Uterus (tissue), 4 donors: ENCODE measurements around the gene GSK3B. TPM values are rescaled to one million over a fixed set of nuclear protein-coding genes. Genes with fewer than 3 reads are reported as not detected.

Experiments
- DNase-seq, 2 donors: peaks; one replicate each; pipeline ENCODE4 v3.0.0-alpha.2; 2019 to 2020
- H3K27ac ChIP-seq, 2 donors: fragments of 200-600 bp; sonication (generic); 1 replicate in 1 of 2; 2 replicates in 1 of 2; pipeline ENCODE4 v1.5.1; 2016 to 2018
- H3K27me3 ChIP-seq, 2 donors: fragments of 200-600 bp; sonication (generic); one replicate each; pipeline ENCODE4 v1.5.1; 2018 to 2019; ENCODE audit warnings: control low read depth in 1 of 2
- H3K36me3 ChIP-seq, 2 donors: fragments of 200-600 bp; sonication (generic); one replicate each; pipeline ENCODE4 v1.5.1; 2019; ENCODE audit warnings: control low read depth in 1 of 2
- H3K4me1 ChIP-seq, 2 donors: fragments of 200-600 bp; sonication (generic); one replicate each; pipeline ENCODE4 v1.5.1; 2018 to 2019; ENCODE audit warnings: control low read depth in 1 of 2
- H3K4me3 ChIP-seq, 2 donors: fragments of 200-600 bp; sonication (generic); 1 replicate in 1 of 2; 2 replicates in 1 of 2; pipeline ENCODE4 v1.5.1; 2018 to 2019; ENCODE audit warnings: mild to moderate bottlenecking in 1 of 2
- H3K9me3 ChIP-seq, 2 donors: fragments of 200-600 bp; sonication (generic); one replicate each; pipeline ENCODE4 v1.5.1; 2019; ENCODE audit warnings: control low read depth in 1 of 2
- CTCF ChIP-seq, 4 experiments: fragments of 200-600 bp in 2 of 4; fragments of 450-650 bp in 2 of 4; sonication (generic) in 2 of 4; IDR thresholded peaks; one replicate each; pipeline ENCODE4 v1.5.1; 2016 to 2019; ENCODE audit warnings: antibody characterized with exemption in 4 of 4, mild to moderate bottlenecking in 2 of 4, moderate library complexity in 1 of 4
- POLR2A ChIP-seq, 2 donors: fragments of 450-650 bp; IDR thresholded peaks; one replicate each; pipeline ENCODE4 v1.6.1; 2016; ENCODE audit warnings: antibody characterized with exemption in 2 of 2, mild to moderate bottlenecking in 1 of 2, moderate library complexity in 1 of 2
- intact Hi-C: fragments of 100-400 bp; cut with DNase I; formaldehyde crosslinking; loops from one replicate; pipeline ENCODE4 v1.15.1; 2023; ENCODE audit warnings: low total_unique reads
- total RNA-seq, 4 donors: library from RNA; depleted of rRNA in 3 of 4; stranded (reverse); fragments of >200 nt in 3 of 4; gene quantifications; one replicate each; pipeline versions ENCODE4 v1.1.0 to v1.2.4, GENCODE V29; 2014 to 2023
- donor health status: DM: yes; HTN: yes; CAD: no.

The GSK3B gene
- total RNA-seq, 4 donors from 2014 or later = 13.5 to 53.8 (median 31.3) TPM

- no peak for TF ChIP-seq CTCF (IDR thresholded peaks at IDR 0.05)
- TF ChIP-seq POLR2A (IDR thresholded peaks at IDR 0.05) = no peak
- Histone ChIP-seq H3K36me3 (no peaks in the 10 kb centered on the region), H3K27me3 (no peaks in the 10 kb centered on the region), H3K4me1 (no peaks in the 10 kb centered on the region), H3K9me3 (no peaks in the 10 kb centered on the region), H3K4me3 (no peak overlapping the region), H3K27ac (no peak overlapping the region)
- no peak for DNase-seq
- intact Hi-C loops = no loop called here
Measured at GRCh38 chr3:119831941-119832371, 262.3 kb downstream of the GSK3B start.

DNA sequence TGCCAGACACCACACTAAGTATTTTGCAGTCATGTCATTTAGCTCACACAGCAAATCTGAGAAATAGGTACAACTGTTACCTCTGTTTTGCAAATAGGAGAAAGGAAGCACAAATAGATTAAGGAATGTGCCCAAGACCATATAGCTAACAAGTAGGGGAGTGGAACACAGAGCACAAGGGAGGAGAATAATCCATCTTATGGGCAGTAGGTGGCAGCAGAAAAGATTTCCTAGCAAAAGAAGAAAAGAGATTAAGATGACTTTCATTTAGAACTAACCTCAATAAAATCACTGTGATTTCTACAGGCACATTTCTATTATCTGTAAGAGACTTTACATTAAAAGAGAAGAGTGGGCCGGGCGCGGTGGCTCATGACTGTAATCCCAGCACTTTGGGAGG, 263.2 kb downstream of the GSK3B start:
- no peak for TF ChIP-seq POLR2A (IDR thresholded peaks at IDR 0.05)
- TF ChIP-seq CTCF (IDR thresholded peaks at IDR 0.05) = no peak
- no peak overlapping the region for H3K4me3 ChIP-seq
- H3K27ac ChIP-seq = no peak overlapping the region
- intact Hi-C loops = no loop called here
- H3K4me1 ChIP-seq = no peaks in the 10 kb centered on the region
- no peaks in the 10 kb centered on the region for H3K36me3 ChIP-seq
- no peaks in the 10 kb centered on the region for H3K9me3 ChIP-seq
- no peak for DNase-seq
- no peaks in the 10 kb centered on the region for H3K27me3 ChIP-seq

DNA sequence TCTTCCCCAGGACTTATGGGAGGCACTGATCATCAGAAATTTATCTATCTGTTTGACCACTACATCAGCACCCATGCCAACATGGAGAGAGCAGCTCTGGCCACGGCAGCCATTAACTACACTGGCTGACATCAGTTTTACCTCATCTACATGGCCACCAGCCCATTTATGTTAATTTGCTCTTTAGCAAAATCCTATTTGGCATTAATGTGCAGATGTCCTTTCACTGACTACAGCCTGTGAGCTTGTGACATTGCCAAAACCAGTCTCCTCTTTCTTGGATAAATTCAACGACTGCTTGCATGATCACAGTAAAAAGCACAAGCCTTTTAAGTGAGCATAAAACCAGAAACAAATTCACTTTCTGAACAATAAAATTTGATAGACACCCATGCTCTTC, 264.8 kb downstream of the GSK3B start:
- H3K36me3 ChIP-seq = no peaks in the 10 kb centered on the region
- no peak for DNase-seq
- no peaks in the 10 kb centered on the region for H3K9me3 ChIP-seq
- TF ChIP-seq CTCF (IDR thresholded peaks at IDR 0.05) = no peak
- no peak for TF ChIP-seq POLR2A (IDR thresholded peaks at IDR 0.05)
- no peaks in the 10 kb centered on the region for H3K4me1 ChIP-seq
- no peak overlapping the region for H3K27ac ChIP-seq
- H3K27me3 ChIP-seq = no peaks in the 10 kb centered on the region
- intact Hi-C loops = no loop called here
- H3K4me3 ChIP-seq = no peak overlapping the region

DNA sequence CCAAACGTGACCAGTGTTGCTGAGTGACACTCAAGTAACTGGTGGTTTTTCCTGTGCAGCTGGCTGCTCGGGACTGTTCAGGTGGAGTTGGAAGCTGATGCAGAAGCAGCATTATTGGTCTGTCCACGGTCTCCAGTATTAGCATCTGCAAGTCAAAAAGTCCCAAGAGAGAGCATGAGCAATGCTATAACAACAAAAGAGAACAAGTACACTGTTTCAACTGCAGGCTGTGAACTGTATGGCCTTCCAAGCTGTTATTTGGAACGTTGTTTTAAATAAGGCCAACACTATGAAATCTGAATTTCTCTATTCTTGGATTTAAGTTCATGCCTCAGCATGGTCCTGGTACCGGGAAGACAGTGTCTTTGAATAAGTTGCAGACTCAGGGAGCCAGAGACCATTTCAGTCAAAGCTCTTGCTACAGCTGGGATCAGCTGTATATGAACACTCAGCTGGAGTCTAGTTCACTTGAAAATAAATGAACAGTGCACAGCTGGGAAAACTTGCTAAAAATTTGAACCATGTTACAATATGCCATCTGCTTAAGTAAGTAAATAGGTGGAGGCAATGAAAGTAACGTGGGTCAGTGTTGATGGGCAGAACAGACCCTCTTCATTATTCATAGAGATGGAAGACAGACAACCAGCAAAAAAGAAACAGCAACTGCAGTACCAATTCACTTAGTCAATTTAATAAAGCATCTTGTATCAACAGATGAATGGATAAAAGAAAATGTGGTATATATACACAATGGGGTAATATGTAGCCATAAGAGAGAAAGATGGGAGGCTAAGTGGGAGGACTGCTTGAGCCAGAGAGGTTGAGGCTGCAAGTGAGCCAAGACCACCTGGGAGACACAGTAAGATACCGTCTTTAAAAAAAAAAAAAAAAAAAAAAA, 267.3 kb downstream of the GSK3B start:
- Histone ChIP-seq H3K9me3 (no peaks in the 10 kb centered on the region), H3K4me1 (no peaks in the 10 kb centered on the region), H3K27ac (no peak overlapping the region), H3K4me3 (no peak overlapping the region), H3K27me3 (no peaks in the 10 kb centered on the region), H3K36me3 (no peaks in the 10 kb centered on the region)
- no peak for DNase-seq
- TF ChIP-seq POLR2A (IDR thresholded peaks at IDR 0.05) = no peak
- TF ChIP-seq CTCF (IDR thresholded peaks at IDR 0.05) = no peak
- intact Hi-C loops = no loop called here

DNA sequence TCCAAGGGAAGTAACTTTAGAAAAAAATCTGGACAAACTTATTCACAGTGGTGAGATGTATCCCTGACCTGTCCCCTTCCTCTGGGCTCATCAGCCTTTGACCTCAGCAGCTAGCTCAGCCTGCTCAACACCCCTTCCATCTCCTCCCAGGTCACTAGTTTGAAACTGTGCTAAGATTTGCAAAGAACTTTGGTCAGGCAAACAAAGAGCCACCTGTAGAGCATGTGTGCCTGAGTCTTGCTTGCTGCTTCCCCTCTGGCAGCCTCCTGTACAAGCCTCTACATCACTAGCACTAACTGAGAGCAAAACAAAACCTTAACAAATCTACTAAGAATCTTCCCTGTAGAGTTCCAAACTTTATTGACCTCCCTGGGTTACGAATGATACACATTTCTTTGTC, 268.4 kb downstream of the GSK3B start:
- intact Hi-C loops = no loop called here
- H3K27ac ChIP-seq = no peak overlapping the region
- H3K4me3 ChIP-seq = no peak overlapping the region
- H3K4me1 ChIP-seq = no peaks in the 10 kb centered on the region
- no peak for DNase-seq
- TF ChIP-seq CTCF (IDR thresholded peaks at IDR 0.05) (no peak), POLR2A (IDR thresholded peaks at IDR 0.05) (no peak)
- H3K36me3 ChIP-seq = no peaks in the 10 kb centered on the region
- no peaks in the 10 kb centered on the region for H3K27me3 ChIP-seq
- H3K9me3 ChIP-seq = no peaks in the 10 kb centered on the region
